Upper lobe of left lung (tissue), 6 donors: Measurements from ENCODE around the gene UBE2G1. TPM values are rescaled to one million over a fixed set of nuclear protein-coding genes. Genes with fewer than 3 reads are reported as not detected.
"Not testable (repeated sequence)": the region's sequence is repeated elsewhere in the genome, so short reads cannot be mapped to it uniquely, and the experiment has no call there.

Experiments
- ATAC-seq, 2 donors: fragments of 200-7000 bp; cut with Tn5 transposase; one replicate each; pipeline ENCODE4 v1.9.1; 2022; ENCODE audit warnings: mild to moderate bottlenecking in 2 of 2, moderate library complexity in 2 of 2; ENCODE audit not compliant: low FRiP score in 2 of 2
- DNase-seq, 2 donors: peaks; one replicate each; pipeline ENCODE4 v3.0.0-alpha.2; 2019 to 2020
- H3K27ac ChIP-seq, 4 donors: fragments of 200-600 bp; sonication (generic); one replicate each; pipeline ENCODE4 v1.5.1; 2016 to 2019
- H3K27me3 ChIP-seq, 4 donors: fragments of 200-600 bp; sonication (generic); one replicate each; pipeline ENCODE4 v1.5.1; 2017 to 2019
- H3K36me3 ChIP-seq, 4 donors: fragments of 200-600 bp; sonication (generic); one replicate each; pipeline ENCODE4 v1.5.1; 2016 to 2019
- H3K4me1 ChIP-seq, 4 donors: fragments of 200-600 bp; sonication (generic); one replicate each; pipeline ENCODE4 v1.5.1; 2018 to 2019
- H3K4me3 ChIP-seq, 4 donors: fragments of 200-600 bp; sonication (generic); one replicate each; pipeline ENCODE4 v1.5.1; 2017 to 2019; ENCODE audit warnings: mild to moderate bottlenecking in 2 of 4, moderate library complexity in 1 of 4
- H3K9me3 ChIP-seq, 4 donors: fragments of 200-600 bp; sonication (generic); one replicate each; pipeline ENCODE4 v1.5.1; 2018 to 2019
- EP300 ChIP-seq, 4 donors: sonication (generic); formaldehyde crosslinking; IDR thresholded peaks; one replicate each; pipeline ENCODE4 v1.5.1; 2017; ENCODE audit warnings: antibody characterized with exemption in 4 of 4, control low read depth in 2 of 4
- POLR2A ChIP-seq, 4 donors: fragments of 450-650 bp; IDR thresholded peaks; one replicate each; pipeline ENCODE4 v1.5.1; 2016 to 2017; ENCODE audit warnings: antibody characterized with exemption in 4 of 4, mild to moderate bottlenecking in 2 of 4
- POLR2AphosphoS5 ChIP-seq, 2 donors: sonication (generic); formaldehyde crosslinking; IDR thresholded peaks; one replicate each; pipeline ENCODE4 v1.5.1; 2017; ENCODE audit warnings: antibody characterized with exemption in 2 of 2
- WGBS, 2 donors: methylation state at CpG; one replicate each; pipeline ENCODE4 v1.1.5; 2017 to 2018; 5-methylcytosine and 5-hydroxymethylcytosine counted together
- total RNA-seq, 6 donors: library from RNA; depleted of rRNA in 4 of 6; stranded (reverse); fragments of >200 nt in 4 of 6; gene quantifications; one replicate each; pipeline versions ENCODE4 v1.1.0 to v1.2.1, GENCODE V29; 2016 to 2021
- TF ChIP-seq, protein P1 (sequence below), 6 experiments: fragments of 450-650 bp in 4 of 6; fragments of 200-600 bp in 2 of 6; sonication (generic) in 2 of 6; IDR thresholded peaks; one replicate each; pipeline ENCODE4 v1.5.1; 2016 to 2019; ENCODE audit warnings: antibody characterized with exemption in 6 of 6
- donor health status: DM: no; HTN: no; CAD: no; lungs with moderate emphysema.
- donor health status: DM: no; HTN: yes; CAD: no; lungs with severe emphysema.

The UBE2G1 gene
- total RNA-seq, 6 donors from 2014 or later, result 24.5 to 45.8 (median 35.8) TPM

DNA sequence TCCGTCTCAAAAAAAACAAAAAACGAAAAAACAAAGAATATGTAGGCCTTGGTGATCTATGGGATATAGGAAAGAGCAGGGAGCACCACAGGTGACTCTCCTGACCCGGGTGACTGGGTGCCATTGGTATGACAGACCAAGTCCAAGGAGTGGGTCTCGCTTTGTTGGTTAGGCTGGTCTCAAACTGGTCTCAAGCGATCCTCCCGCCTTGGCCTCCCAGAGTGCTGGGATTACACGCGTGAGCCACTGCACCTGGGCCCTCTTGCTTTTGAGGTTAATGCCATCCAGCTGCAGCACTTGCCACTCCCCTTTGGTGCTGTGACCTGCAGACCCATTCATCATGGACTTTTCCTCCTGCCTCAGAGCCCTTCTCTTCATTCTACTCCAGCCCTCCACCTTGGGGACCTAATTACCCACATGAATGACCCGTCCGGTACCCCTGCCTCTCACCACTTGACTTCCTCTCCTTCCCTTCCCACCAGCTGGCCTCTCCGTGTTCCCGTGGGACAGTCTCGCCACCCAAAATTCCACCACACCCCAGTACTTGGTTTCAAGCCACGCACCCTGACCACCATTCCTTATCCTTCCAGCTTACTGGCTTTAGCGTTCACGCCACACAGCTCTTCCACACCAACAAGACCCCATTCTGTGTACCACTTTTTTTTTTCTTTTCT, 3.2 kb upstream of the UBE2G1 start:
- no peak for DNase-seq
- no peak for ATAC-seq
- Histone ChIP-seq H3K27ac (no peak overlapping the region), H3K4me3 (no peak overlapping the region), H3K27me3 (no peaks in the 10 kb centered on the region), H3K4me1 (peaks cover 2 to 11% (median 7%) of the 10 kb centered on the region in 4 donors), H3K36me3 (no peaks in the 10 kb centered on the region), H3K9me3 (no peaks in the 10 kb centered on the region)
- WGBS, 2 donors, result 95 to 97% methylated on average over 14 to 16 of the region's 16 CpGs
- TF ChIP-seq EP300 (IDR thresholded peaks at IDR 0.05), result no peak
- TF ChIP-seq, protein P1, sequence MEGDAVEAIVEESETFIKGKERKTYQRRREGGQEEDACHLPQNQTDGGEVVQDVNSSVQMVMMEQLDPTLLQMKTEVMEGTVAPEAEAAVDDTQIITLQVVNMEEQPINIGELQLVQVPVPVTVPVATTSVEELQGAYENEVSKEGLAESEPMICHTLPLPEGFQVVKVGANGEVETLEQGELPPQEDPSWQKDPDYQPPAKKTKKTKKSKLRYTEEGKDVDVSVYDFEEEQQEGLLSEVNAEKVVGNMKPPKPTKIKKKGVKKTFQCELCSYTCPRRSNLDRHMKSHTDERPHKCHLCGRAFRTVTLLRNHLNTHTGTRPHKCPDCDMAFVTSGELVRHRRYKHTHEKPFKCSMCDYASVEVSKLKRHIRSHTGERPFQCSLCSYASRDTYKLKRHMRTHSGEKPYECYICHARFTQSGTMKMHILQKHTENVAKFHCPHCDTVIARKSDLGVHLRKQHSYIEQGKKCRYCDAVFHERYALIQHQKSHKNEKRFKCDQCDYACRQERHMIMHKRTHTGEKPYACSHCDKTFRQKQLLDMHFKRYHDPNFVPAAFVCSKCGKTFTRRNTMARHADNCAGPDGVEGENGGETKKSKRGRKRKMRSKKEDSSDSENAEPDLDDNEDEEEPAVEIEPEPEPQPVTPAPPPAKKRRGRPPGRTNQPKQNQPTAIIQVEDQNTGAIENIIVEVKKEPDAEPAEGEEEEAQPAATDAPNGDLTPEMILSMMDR (IDR thresholded peaks at IDR 0.05), result no peak
- no peak for TF ChIP-seq POLR2AphosphoS5 (IDR thresholded peaks at IDR 0.05)
- no peak for TF ChIP-seq POLR2A (IDR thresholded peaks at IDR 0.05)

DNA sequence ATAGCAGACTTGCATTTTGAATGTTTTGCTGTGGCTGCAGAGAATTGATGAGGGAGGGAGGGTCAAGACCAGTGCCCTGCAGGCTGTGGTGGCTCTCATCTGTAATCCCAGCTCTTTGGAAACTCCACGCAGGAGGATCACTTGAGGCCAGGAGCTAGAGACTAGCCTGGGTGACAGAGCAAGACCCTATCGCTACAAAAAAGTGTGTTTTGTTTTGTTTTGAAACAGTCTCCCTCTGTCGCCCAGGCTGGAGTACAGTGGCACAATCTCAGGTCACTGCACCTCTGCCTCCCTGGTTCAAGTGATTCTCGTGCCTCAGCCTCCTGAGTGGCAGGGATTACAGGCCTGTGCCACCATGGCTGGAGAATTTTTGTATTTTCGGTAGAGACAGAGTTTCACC, 1.9 kb upstream of the UBE2G1 start:
- H3K36me3 ChIP-seq, result no peaks in the 10 kb centered on the region
- no peaks in the 10 kb centered on the region for H3K9me3 ChIP-seq
- H3K4me1 ChIP-seq, result peaks cover 7 to 24% (median 11%) of the 10 kb centered on the region in 4 donors
- ATAC-seq (no peak), DNase-seq (no peak)
- no peak overlapping the region for H3K4me3 ChIP-seq
- TF ChIP-seq, protein P1 (IDR thresholded peaks at IDR 0.05), result no peak
- TF ChIP-seq EP300 (IDR thresholded peaks at IDR 0.05) (no peak), POLR2AphosphoS5 (IDR thresholded peaks at IDR 0.05) (no peak), POLR2A (IDR thresholded peaks at IDR 0.05) (no peak)
- no peaks in the 10 kb centered on the region for H3K27me3 ChIP-seq
- no peak overlapping the region for H3K27ac ChIP-seq
- WGBS, 2 donors, result 91 to 93% methylated on average over 5 of the region's 5 CpGs

DNA sequence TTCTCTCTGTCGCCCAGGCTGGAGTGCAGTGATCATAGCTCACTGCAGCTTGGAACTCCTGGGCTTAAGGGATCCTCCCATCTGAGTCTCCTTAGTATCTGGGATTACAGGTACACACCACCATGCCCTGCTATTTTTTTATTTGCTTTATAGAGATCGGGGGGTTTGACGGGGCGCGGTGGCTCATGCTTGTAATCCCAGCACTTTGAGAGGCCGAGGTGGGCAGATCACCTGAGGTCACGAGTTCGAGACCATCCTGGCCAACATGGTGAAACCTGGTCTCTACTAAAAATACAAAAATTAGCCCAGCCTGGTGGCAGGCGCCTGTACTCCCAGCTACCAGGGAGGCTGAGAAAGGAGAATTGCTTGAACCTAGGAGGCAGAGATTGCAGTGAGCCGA, 702 bp upstream of the UBE2G1 start:
- ATAC-seq, DNase-seq, H3K9me3 ChIP-seq, H3K27me3 ChIP-seq, H3K36me3 ChIP-seq: not testable (repeated sequence)
- 95 to 97% methylated on average over 10 of the region's 10 CpGs for WGBS, 2 donors
- Histone ChIP-seq H3K4me3 (peak overlapping the region in 3 of 4 donors; percentile 86 to 97 (median 92)), H3K27ac (peak overlapping the region in 3 of 4 donors; percentile 93 to 99 (median 95)), H3K4me1 (peaks cover 9 to 33% (median 11%) of the 10 kb centered on the region in 4 donors)

DNA sequence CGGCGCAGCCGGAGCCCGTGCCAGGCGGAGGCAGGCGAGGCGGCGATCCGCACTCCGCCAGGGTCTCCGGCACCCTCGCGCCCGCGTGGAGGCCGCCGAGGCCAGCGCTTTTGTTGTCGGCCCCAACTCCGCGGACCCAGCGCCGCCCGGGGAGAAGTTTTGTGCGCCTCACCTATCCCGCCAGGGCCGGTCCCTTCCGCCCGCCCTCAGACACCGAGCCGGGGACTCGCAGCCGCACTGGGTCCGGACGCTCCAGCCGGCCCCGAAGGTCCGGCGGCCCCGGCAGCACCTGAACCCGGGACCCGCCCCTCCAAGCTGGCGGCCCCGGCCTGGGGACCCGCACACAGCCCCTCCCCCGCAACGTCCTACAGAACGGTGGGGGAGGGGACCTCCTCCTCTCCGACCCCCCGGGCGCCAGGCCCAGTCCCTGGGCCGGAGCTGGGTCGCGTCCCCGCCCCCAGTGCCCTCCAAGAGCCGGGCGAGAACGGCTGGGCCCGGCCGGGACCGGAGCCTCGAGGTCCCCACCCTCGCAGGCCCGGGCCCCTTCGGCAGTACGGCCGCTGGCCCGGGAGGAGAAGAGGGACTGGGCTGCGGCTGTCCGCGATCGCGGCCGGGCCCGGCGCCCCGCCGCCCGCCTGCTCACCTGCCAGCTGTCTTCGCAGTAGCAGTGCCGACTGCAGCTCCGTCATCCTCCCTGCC, 698 bp downstream of the UBE2G1 start:
- peaks cover 0 to 5% (median 0%) of the 10 kb centered on the region in 4 donors for H3K36me3 ChIP-seq
- peak overlapping the region; percentile 93 to 99 (median 96) for H3K27ac ChIP-seq
- peaks cover 10 to 34% (median 12%) of the 10 kb centered on the region in 4 donors for H3K4me1 ChIP-seq
- TF ChIP-seq POLR2A (IDR thresholded peaks at IDR 0.05) (no peak), POLR2AphosphoS5 (IDR thresholded peaks at IDR 0.05) (no peak), EP300 (IDR thresholded peaks at IDR 0.05) (no peak)
- TF ChIP-seq, protein P1 (IDR thresholded peaks at IDR 0.05), result no peak
- no peaks in the 10 kb centered on the region for H3K27me3 ChIP-seq
- H3K4me3 ChIP-seq, result peak overlapping the region; percentile 86 to 97 (median 94)
- DNase-seq (peak in 1 of 2 donors; percentile 35), ATAC-seq (peak; percentile 3 to 24)
- 0% methylated on average over 14 of the region's 82 CpGs; no CpG with 5 or more reads in 1 of the 2 donors for WGBS, 2 donors
- H3K9me3 ChIP-seq, result no peaks in the 10 kb centered on the region

DNA sequence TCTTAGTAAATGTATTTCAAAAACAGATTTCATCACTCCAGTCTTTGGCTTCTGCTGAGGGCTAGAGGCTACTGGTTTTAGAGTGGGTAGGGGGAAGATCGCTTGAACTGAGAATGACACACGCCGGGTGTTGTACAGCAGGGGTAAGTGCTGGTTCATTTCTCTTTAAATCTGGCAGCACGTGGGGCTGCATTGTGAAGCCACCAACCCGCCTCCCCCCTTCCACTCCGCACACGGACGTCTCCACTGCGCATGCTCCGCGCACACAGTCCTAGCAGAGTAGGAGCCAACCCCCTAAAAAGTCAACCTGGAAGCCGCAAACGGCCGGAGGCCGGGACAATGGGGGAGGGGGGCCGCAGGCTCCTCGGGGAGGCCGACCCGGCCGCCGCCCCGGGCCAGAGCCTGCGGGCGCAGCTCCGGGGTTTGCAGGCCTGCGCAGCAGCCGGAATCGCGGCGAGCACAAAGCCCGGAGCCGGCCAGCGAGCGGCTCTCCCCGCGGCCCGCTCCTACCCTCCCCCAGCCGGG, 1.3 kb downstream of the UBE2G1 start:
- ATAC-seq (peak; percentile 88 to 91), DNase-seq (peak; percentile 93 to 94)
- WGBS, 2 donors, result 0 to 1% methylated on average over 11 to 12 of the region's 38 CpGs
- Histone ChIP-seq H3K27me3 (no peaks in the 10 kb centered on the region), H3K36me3 (peaks cover 0 to 5% (median 0%) of the 10 kb centered on the region in 4 donors), H3K4me1 (peaks cover 11 to 34% (median 16%) of the 10 kb centered on the region in 4 donors), H3K27ac (peak overlapping the region; percentile 93 to 99 (median 96)), H3K9me3 (no peaks in the 10 kb centered on the region), H3K4me3 (peak overlapping the region; percentile 86 to 97 (median 94))
- TF ChIP-seq EP300 (IDR thresholded peaks at IDR 0.05) (no peak), POLR2A (IDR thresholded peaks at IDR 0.05) (peak in 2 of 4 donors; percentile 49 to 80), POLR2AphosphoS5 (IDR thresholded peaks at IDR 0.05) (peak; percentile 31 to 74)
- TF ChIP-seq, protein P1 (IDR thresholded peaks at IDR 0.05), result peak in 1 of 6 experiments; percentile 10
